ENCODE results near the gene POLR3H.

Gene POLR3H

DNA sequence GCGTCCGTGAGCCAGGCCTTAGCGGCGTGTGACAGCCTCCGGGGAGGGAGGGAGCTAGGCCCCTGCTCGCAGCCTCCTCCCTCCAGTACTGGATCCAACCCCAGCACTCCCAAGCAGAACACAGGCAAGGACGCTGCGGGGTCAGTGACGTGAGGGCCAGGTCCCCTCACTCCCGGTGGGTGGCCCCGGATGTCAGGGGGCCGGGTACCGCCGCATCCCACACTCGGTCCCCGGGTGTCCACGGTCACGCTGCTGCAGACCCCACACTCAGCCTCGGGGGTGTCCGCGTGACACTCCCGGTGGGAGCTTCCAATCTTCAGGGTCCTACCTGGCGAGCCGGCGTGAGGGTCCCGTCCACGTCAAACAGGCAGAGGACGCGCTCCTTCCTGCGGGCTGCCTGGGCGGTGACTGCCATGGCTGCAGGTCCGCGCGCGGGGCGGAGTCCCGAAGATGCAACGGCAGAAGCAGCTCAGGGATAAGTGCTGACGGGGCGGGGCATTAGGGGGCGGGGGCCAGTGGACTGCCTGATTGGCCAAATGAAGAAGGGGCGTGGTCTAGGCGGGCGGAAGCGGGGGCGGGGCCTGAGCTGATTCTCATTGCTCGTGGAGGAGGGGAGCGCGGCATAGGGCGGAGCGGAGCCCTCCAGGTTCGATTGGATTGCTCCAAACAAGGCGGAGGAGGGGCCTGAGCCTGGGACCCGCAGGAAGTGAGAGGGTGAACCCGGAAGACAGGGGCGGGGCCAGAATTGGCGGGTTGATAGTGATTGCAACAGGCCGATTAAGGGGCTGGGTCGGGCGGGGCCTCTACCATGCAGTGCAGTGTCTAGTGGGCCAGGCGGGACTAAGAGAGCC, 45.3 kb upstream of the POLR3H start, which contains the start of gene PMM1:
TSS of gene PMM1 (minus strand) at position 450 of the 851 bp plus-strand sequence. CDS start at position 415, 35 bp downstream.
- ChIA-PET CTCF (interaction anchor here (0.6 to 4.7 kb wide), 13 partner anchors 8 to 216 kb away, joined by 3 to 23 read pairs (median 4); partner anchors contain the start of gene POLR3H), POLR2A (interaction anchor here (0.5 to 3.4 kb wide), 45 partner anchors 9 to 497 kb away, joined by 3 to 105 read pairs (median 5); partner anchors contain the start of genes ACO2, CCDC134, CENPM and CSDC2)
- H3K27ac ChIP-seq (ENCODE audit: extremely low read depth, low read depth, low read length) = peak within 1 kb of the TSS; percentile 61
- TF ChIP-seq, protein P1, sequence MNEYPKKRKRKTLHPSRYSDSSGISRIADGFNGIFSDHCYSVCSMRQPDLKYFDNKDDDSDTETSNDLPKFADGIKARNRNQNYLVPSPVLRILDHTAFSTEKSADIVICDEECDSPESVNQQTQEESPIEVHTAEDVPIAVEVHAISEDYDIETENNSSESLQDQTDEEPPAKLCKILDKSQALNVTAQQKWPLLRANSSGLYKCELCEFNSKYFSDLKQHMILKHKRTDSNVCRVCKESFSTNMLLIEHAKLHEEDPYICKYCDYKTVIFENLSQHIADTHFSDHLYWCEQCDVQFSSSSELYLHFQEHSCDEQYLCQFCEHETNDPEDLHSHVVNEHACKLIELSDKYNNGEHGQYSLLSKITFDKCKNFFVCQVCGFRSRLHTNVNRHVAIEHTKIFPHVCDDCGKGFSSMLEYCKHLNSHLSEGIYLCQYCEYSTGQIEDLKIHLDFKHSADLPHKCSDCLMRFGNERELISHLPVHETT (tag by site-specific recombination; IDR thresholded peaks at IDR 0.05) = no peak
- TF ChIP-seq ZNF768 (tag by site-specific recombination; IDR thresholded peaks at IDR 0.05) = no peak
- no peak; the same call in none of the 2 replicates for TF ChIP-seq WT1 (tag by site-specific recombination; IDR thresholded peaks at IDR 0.05)
- no peak for TF ChIP-seq MZF1 (tag by site-specific recombination; IDR thresholded peaks at IDR 0.05; ENCODE audit: borderline replicate concordance)
- TF ChIP-seq ZNF596 (tag by site-specific recombination; IDR thresholded peaks at IDR 0.05) = no peak
- TF ChIP-seq ZNF747 (tag by site-specific recombination; IDR thresholded peaks at IDR 0.05) = no peak
- TF ChIP-seq ZNF473 (tag by site-specific recombination; IDR thresholded peaks at IDR 0.05) = no peak
- no peak for TF ChIP-seq ZFP3 (tag by site-specific recombination; IDR thresholded peaks at IDR 0.05; ENCODE audit: low read depth)
- no peak for TF ChIP-seq ZNF830 (tag by site-specific recombination; IDR thresholded peaks at IDR 0.05; ENCODE audit: low read depth)
- TF ChIP-seq ZNF549 (tag by site-specific recombination; IDR thresholded peaks at IDR 0.05) = no peak
- TF ChIP-seq KLF8 (tag by site-specific recombination; IDR thresholded peaks at IDR 0.05) = peak; percentile 92
- no peak for TF ChIP-seq BCL11B (tag by site-specific recombination; IDR thresholded peaks at IDR 0.05; ENCODE audit: low read depth)
- TF ChIP-seq ZNF785 (tag by site-specific recombination; IDR thresholded peaks at IDR 0.05) = no peak
- no peak for TF ChIP-seq ZNF423 (tag by site-specific recombination; IDR thresholded peaks at IDR 0.05)
- TF ChIP-seq ZNF560 (tag by site-specific recombination; IDR thresholded peaks at IDR 0.05; ENCODE audit: borderline replicate concordance) = no peak
- TF ChIP-seq KLF1 (tag by site-specific recombination; IDR thresholded peaks at IDR 0.05) = peak; percentile 64
- TF ChIP-seq, protein P2, sequence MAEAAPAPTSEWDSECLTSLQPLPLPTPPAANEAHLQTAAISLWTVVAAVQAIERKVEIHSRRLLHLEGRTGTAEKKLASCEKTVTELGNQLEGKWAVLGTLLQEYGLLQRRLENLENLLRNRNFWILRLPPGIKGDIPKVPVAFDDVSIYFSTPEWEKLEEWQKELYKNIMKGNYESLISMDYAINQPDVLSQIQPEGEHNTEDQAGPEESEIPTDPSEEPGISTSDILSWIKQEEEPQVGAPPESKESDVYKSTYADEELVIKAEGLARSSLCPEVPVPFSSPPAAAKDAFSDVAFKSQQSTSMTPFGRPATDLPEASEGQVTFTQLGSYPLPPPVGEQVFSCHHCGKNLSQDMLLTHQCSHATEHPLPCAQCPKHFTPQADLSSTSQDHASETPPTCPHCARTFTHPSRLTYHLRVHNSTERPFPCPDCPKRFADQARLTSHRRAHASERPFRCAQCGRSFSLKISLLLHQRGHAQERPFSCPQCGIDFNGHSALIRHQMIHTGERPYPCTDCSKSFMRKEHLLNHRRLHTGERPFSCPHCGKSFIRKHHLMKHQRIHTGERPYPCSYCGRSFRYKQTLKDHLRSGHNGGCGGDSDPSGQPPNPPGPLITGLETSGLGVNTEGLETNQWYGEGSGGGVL (tag by site-specific recombination; IDR thresholded peaks at IDR 0.05) = peak; percentile 73
- TF ChIP-seq, protein P3, sequence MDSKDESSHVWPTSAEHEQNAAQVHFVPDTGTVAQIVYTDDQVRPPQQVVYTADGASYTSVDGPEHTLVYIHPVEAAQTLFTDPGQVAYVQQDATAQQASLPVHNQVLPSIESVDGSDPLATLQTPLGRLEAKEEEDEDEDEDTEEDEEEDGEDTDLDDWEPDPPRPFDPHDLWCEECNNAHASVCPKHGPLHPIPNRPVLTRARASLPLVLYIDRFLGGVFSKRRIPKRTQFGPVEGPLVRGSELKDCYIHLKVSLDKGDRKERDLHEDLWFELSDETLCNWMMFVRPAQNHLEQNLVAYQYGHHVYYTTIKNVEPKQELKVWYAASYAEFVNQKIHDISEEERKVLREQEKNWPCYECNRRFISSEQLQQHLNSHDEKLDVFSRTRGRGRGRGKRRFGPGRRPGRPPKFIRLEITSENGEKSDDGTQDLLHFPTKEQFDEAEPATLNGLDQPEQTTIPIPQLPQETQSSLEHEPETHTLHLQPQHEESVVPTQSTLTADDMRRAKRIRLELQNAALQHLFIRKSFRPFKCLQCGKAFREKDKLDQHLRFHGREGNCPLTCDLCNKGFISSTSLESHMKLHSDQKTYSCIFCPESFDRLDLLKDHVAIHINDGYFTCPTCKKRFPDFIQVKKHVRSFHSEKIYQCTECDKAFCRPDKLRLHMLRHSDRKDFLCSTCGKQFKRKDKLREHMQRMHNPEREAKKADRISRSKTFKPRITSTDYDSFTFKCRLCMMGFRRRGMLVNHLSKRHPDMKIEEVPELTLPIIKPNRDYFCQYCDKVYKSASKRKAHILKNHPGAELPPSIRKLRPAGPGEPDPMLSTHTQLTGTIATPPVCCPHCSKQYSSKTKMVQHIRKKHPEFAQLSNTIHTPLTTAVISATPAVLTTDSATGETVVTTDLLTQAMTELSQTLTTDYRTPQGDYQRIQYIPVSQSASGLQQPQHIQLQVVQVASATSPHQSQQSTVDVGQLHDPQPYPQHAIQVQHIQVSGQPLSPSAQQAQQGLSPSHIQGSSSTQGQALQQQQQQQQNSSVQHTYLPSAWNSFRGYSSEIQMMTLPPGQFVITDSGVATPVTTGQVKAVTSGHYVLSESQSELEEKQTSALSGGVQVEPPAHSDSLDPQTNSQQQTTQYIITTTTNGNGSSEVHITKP (tag by site-specific recombination; IDR thresholded peaks at IDR 0.05) = peak; percentile 97
- TF ChIP-seq, protein P4, sequence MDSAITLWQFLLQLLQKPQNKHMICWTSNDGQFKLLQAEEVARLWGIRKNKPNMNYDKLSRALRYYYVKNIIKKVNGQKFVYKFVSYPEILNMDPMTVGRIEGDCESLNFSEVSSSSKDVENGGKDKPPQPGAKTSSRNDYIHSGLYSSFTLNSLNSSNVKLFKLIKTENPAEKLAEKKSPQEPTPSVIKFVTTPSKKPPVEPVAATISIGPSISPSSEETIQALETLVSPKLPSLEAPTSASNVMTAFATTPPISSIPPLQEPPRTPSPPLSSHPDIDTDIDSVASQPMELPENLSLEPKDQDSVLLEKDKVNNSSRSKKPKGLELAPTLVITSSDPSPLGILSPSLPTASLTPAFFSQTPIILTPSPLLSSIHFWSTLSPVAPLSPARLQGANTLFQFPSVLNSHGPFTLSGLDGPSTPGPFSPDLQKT (IDR thresholded peaks at IDR 0.05; ENCODE audit: borderline replicate concordance, low read depth, low read length) = no peak
- no peak for TF ChIP-seq ZNF404 (tag by site-specific recombination; IDR thresholded peaks at IDR 0.05)
- no peak for TF ChIP-seq ZNF266 (tag by site-specific recombination; IDR thresholded peaks at IDR 0.05; ENCODE audit: low read depth)
- no peak for TF ChIP-seq ZNF132 (tag by site-specific recombination; IDR thresholded peaks at IDR 0.05; ENCODE audit: borderline replicate concordance)
- TF ChIP-seq GLI4 (tag by site-specific recombination; IDR thresholded peaks at IDR 0.05) = no peak
- TF ChIP-seq ZBTB48 (tag by site-specific recombination; IDR thresholded peaks at IDR 0.05) = peak; percentile 74; the same call in 1 of the 2 replicates
- TF ChIP-seq, protein P5, sequence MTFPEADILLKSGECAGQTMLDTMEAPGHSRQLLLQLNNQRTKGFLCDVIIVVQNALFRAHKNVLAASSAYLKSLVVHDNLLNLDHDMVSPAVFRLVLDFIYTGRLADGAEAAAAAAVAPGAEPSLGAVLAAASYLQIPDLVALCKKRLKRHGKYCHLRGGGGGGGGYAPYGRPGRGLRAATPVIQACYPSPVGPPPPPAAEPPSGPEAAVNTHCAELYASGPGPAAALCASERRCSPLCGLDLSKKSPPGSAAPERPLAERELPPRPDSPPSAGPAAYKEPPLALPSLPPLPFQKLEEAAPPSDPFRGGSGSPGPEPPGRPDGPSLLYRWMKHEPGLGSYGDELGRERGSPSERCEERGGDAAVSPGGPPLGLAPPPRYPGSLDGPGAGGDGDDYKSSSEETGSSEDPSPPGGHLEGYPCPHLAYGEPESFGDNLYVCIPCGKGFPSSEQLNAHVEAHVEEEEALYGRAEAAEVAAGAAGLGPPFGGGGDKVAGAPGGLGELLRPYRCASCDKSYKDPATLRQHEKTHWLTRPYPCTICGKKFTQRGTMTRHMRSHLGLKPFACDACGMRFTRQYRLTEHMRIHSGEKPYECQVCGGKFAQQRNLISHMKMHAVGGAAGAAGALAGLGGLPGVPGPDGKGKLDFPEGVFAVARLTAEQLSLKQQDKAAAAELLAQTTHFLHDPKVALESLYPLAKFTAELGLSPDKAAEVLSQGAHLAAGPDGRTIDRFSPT (tag by site-specific recombination; IDR thresholded peaks at IDR 0.05) = peak; percentile 25; the same call in 1 of the 2 replicates
- no peak for TF ChIP-seq ZNF426 (tag by site-specific recombination; IDR thresholded peaks at IDR 0.05)

More for the DNA sequence above, 45.3 kb upstream of the POLR3H start, which contains the start of gene PMM1:
- peaks cover 12% of the 10 kb centered on the region for H3K4me1 ChIP-seq (ENCODE audit: control insufficient read depth, insufficient read depth, low read length)
- peaks cover 0 to 14% of the 10 kb centered on the region in 2 experiments; a peak in 2 of 3 replicates for H3K36me3 ChIP-seq (ENCODE audit: control insufficient read depth in 2 of 2, insufficient read depth in 1 of 2, low read length in 2 of 2)
- H3K4me3 ChIP-seq (ENCODE audit: low read depth, low read length) = peak within 1 kb of the TSS; percentile 90
- H3K9me3 ChIP-seq (ENCODE audit: control insufficient read depth, insufficient read depth, low read depth, low read length) = no peaks in the 10 kb centered on the region
